CD14-positive monocyte (primary cell): Measurements from ENCODE around the gene CEP112. TPM values are rescaled to one million over a fixed set of nuclear protein-coding genes. Genes with fewer than 3 reads are reported as not detected.

Experiments used
- DNase-seq, 3 donors: peaks; one replicate each; pipeline ENCODE4 v3.0.0-alpha.2; 2011 to 2022
- H2AFZ ChIP-seq: 2 replicates; pipeline ENCODE4 v1.6.0; 2012; ENCODE audit warnings: mild to moderate bottlenecking, low read depth, low read length, inconsistent platforms; ENCODE audit not compliant: insufficient read depth, poor library complexity, severe bottlenecking
- H3K27ac ChIP-seq, 2 donors: 1 replicate in 1 of 2; 2 replicates in 1 of 2; pipeline ENCODE4 v1.5.1; 2012 to 2013; ENCODE audit warnings: low read length in 2 of 2, control low read depth in 1 of 2, inconsistent platforms in 1 of 2, low read depth in 1 of 2, mild to moderate bottlenecking in 1 of 2
- H3K27me3 ChIP-seq, 2 donors: one replicate each; pipeline versions ENCODE4 v1.6.0 to v1.6.1; 2011 to 2013; ENCODE audit warnings: low read length in 2 of 2; ENCODE audit not compliant: control insufficient read depth in 2 of 2, insufficient read depth in 2 of 2
- H3K36me3 ChIP-seq, 2 donors: replicated peaks in 1 of 2; 1 replicate in 1 of 2; 2 replicates in 1 of 2; pipeline versions ENCODE4 v1.5.1 to v1.6.1; 2012 to 2013; ENCODE audit warnings: low read length in 2 of 2, control low read depth in 1 of 2, inconsistent platforms in 1 of 2, mild to moderate bottlenecking in 1 of 2; ENCODE audit not compliant: insufficient read depth in 2 of 2, control insufficient read depth in 1 of 2
- H3K4me1 ChIP-seq, 2 donors: 1 replicate in 1 of 2; 2 replicates in 1 of 2; pipeline versions ENCODE4 v1.5.1 to v1.6.1; 2012 to 2013; ENCODE audit warnings: low read length in 2 of 2, control low read depth in 1 of 2, inconsistent platforms in 1 of 2, mild to moderate bottlenecking in 1 of 2, moderate library complexity in 1 of 2; ENCODE audit not compliant: insufficient read depth in 2 of 2, control insufficient read depth in 1 of 2
- H3K4me2 ChIP-seq: replicated peaks from 2 replicates; pipeline ENCODE3; 2012; ENCODE audit warnings: low read length, moderate library complexity, mild to moderate bottlenecking; ENCODE audit not compliant: poor library complexity, severe bottlenecking; ENCODE audit errors: extremely low read depth
- H3K4me3 ChIP-seq, 3 experiments: fragments of 200-600 bp in 1 of 3; sonication (generic) in 1 of 3; replicated peaks in 1 of 3; 1 replicate in 2 of 3; 2 replicates in 1 of 3; pipeline ENCODE4 v1.5.1; 2011 to 2013; ENCODE audit warnings: low read length in 3 of 3, mild to moderate bottlenecking in 3 of 3, control low read depth in 2 of 3, low read depth in 2 of 3, inconsistent platforms in 1 of 3, moderate library complexity in 1 of 3
- H3K79me2 ChIP-seq: 2 replicates; pipeline ENCODE4 v1.6.0; 2012; ENCODE audit warnings: mild to moderate bottlenecking, control low read depth, inconsistent platforms, low read length, moderate library complexity; ENCODE audit not compliant: insufficient read depth
- H3K9ac ChIP-seq: 2 replicates; pipeline ENCODE4 v1.6.0; 2017; ENCODE audit warnings: low read length, mild to moderate bottlenecking; ENCODE audit not compliant: insufficient read depth, poor library complexity, severe bottlenecking
- H3K9me3 ChIP-seq, 2 donors: replicated peaks in 1 of 2; 1 replicate in 1 of 2; 2 replicates in 1 of 2; pipeline versions ENCODE4 v1.5.1 to v1.6.1; 2012 to 2013; ENCODE audit warnings: low read length in 2 of 2, control low read depth in 1 of 2; ENCODE audit not compliant: control insufficient read depth in 1 of 2, insufficient read depth in 1 of 2
- H4K20me1 ChIP-seq: 2 replicates; pipeline ENCODE4 v1.6.0; 2012; ENCODE audit warnings: mild to moderate bottlenecking, low read length, control low read depth, moderate library complexity; ENCODE audit not compliant: insufficient read depth
- H3K27ac Mint-ChIP-seq, 7 donors: one replicate each; pipeline ENCODE4 v1.8.0; 2020; ENCODE audit warnings: mild to moderate bottlenecking in 7 of 7, mixed read lengths in 7 of 7, moderate library complexity in 6 of 7, inconsistent platforms in 2 of 7
- H3K27me3 Mint-ChIP-seq, 3 donors: one replicate each; pipeline ENCODE4 v1.8.0; 2021 to 2022; ENCODE audit warnings: low read depth in 3 of 3, mild to moderate bottlenecking in 3 of 3, mixed read lengths in 3 of 3, moderate library complexity in 3 of 3, inconsistent platforms in 1 of 3
- H3K36me3 Mint-ChIP-seq, 2 donors: one replicate each; pipeline ENCODE4 v1.8.0; 2020; ENCODE audit warnings: mixed read lengths in 2 of 2, inconsistent platforms in 1 of 2, mild to moderate bottlenecking in 1 of 2
- H3K4me1 Mint-ChIP-seq: one replicate; pipeline ENCODE4 v1.8.0; 2020; ENCODE audit warnings: mild to moderate bottlenecking, mixed read lengths
- H3K4me3 Mint-ChIP-seq, 2 donors: one replicate each; pipeline ENCODE4 v1.8.0; 2020; ENCODE audit warnings: mild to moderate bottlenecking in 2 of 2, mixed read lengths in 2 of 2, moderate library complexity in 1 of 2
- H3K9me3 Mint-ChIP-seq, 7 donors: one replicate each; pipeline ENCODE4 v1.8.0; 2020 to 2022; ENCODE audit warnings: mixed read lengths in 7 of 7, mild to moderate bottlenecking in 6 of 7, moderate library complexity in 6 of 7, inconsistent platforms in 2 of 7
- WGBS: methylation state at CpG from one replicate; pipeline ENCODE4 v1.1.5; 2013; ENCODE audit warnings: missing lambda C conversion rate; ENCODE audit not compliant: insufficient coverage; 5-methylcytosine and 5-hydroxymethylcytosine counted together
- intact Hi-C, 2 donors: fragments of 100-400 bp; cut with micrococcal nuclease; formaldehyde crosslinking; loops; one replicate each; pipeline versions ENCODE4 v1.15.0 to v1.15.1; 2023
- polyA plus RNA-seq, 3 donors: library from polyadenylated mRNA; depleted of rRNA in 1 of 3; unstranded in 2 of 3; stranded (reverse) in 1 of 3; fragments of 300-500 nt in 2 of 3; fragments of >200 nt in 1 of 3; fragmentation: Illumina TruSeq in 2 of 3; gene quantifications; 1 replicate in 2 of 3; 2 replicates in 1 of 3; pipeline ENCODE4 v1.2.3, GENCODE V29; 2012 to 2021
- TF ChIP-seq, protein P1 (sequence below): fragments of 200-600 bp; IDR thresholded peaks from one replicate; pipeline ENCODE4 v1.8.0; 2022; ENCODE audit warnings: antibody characterized with exemption, mild to moderate bottlenecking

Gene CEP112
- polyA plus RNA-seq, 3 donors = 0.10 TPM; not detected in 2

DNA sequence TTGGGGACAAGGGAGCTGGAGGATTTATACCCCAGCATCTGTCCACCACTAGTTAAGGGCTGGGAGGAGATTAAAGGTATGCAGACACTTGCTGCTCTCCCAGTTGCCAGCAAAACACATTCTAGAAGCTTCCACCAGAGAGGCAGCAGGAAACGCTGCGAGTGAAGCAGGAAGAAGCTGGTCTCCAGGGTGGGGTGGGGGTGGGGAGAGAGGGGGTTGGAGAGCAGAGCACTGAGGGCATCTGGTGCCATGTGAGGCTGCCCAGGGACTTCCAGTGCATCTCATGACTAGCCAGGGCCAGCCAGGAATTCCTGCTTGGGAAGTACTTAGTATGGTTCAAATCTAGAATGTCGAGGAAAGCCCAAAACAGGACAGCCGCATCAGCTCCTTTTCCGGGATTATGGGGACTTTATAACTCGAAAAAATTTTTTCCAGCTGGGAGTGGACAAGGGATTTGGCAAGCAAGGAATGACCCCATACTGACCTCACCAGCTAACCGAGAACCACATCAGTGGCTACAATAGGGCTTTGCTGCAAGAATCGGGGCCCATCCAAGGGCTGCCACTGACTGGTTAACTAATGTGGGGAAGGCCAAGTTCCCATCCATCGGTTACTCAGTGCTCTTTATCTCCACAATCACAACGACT lies 604.3 kb downstream of the CEP112 start:
- no peaks in the 10 kb centered on the region for H3K36me3 ChIP-seq
- H3K27me3 ChIP-seq = peaks cover 0 to under 1% of the 10 kb centered on the region in 2 donors
- H3K9ac ChIP-seq = no peak overlapping the region
- no peaks in the 10 kb centered on the region for H3K79me2 ChIP-seq
- no peaks in the 10 kb centered on the region for H4K20me1 ChIP-seq
- Mint-ChIP-seq H3K27me3 (peaks cover 0 to 8% (median 3%) of the 10 kb centered on the region in 3 donors), H3K9me3 (peaks cover 2 to 9% (median 4%) of the 10 kb centered on the region in 7 donors), H3K4me3 (no peak overlapping the region), H3K27ac (no peak overlapping the region), H3K36me3 (no peaks in the 10 kb centered on the region), H3K4me1 (no peaks in the 10 kb centered on the region)
- TF ChIP-seq, protein P1, sequence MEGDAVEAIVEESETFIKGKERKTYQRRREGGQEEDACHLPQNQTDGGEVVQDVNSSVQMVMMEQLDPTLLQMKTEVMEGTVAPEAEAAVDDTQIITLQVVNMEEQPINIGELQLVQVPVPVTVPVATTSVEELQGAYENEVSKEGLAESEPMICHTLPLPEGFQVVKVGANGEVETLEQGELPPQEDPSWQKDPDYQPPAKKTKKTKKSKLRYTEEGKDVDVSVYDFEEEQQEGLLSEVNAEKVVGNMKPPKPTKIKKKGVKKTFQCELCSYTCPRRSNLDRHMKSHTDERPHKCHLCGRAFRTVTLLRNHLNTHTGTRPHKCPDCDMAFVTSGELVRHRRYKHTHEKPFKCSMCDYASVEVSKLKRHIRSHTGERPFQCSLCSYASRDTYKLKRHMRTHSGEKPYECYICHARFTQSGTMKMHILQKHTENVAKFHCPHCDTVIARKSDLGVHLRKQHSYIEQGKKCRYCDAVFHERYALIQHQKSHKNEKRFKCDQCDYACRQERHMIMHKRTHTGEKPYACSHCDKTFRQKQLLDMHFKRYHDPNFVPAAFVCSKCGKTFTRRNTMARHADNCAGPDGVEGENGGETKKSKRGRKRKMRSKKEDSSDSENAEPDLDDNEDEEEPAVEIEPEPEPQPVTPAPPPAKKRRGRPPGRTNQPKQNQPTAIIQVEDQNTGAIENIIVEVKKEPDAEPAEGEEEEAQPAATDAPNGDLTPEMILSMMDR = no peak
- intact Hi-C loops = no loop called here
- H2AFZ ChIP-seq = no peak overlapping the region
- H3K4me2 ChIP-seq = no peak overlapping the region
- H3K4me3 ChIP-seq = no peak overlapping the region
- H3K9me3 ChIP-seq = peaks cover 0 to 4% of the 10 kb centered on the region in 2 donors
- DNase-seq = no peak
- H3K27ac ChIP-seq = no peak overlapping the region
- WGBS = 73% methylated on average over 5 of the region's 10 CpGs
- H3K4me1 ChIP-seq = no peaks in the 10 kb centered on the region

DNA sequence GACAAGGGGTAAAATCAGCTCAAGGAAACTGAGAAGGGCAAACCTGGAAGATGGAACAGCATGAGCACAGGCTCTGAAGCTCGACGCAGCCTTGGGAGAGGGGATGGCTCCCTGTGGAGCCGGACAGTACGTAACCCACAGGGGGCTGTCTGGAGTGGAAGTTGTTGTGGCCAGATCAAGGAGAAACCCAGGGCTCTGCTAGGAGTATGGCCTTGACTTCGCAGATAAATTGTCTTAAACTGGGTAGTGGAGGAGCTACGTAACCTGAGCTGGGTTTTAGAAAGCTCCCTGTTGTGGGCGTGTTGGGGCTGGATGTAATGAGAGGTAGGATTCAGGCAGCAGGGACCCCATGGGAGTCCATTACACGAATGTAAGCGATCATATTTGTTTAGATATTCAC lies 605.0 kb downstream of the CEP112 start:
- peaks cover 0 to 7% (median 1%) of the 10 kb centered on the region in 3 donors for H3K27me3 Mint-ChIP-seq
- H4K20me1 ChIP-seq = no peaks in the 10 kb centered on the region
- no peak overlapping the region for H3K4me3 Mint-ChIP-seq
- no peaks in the 10 kb centered on the region for H3K36me3 Mint-ChIP-seq
- intact Hi-C loops = no loop called here
- 97% methylated on average over 3 of the region's 9 CpGs for WGBS
- no peak overlapping the region for H3K27ac ChIP-seq
- H3K36me3 ChIP-seq = no peaks in the 10 kb centered on the region
- TF ChIP-seq, protein P1 = no peak
- no peak overlapping the region for H3K4me3 ChIP-seq
- peaks cover 2 to 10% (median 4%) of the 10 kb centered on the region in 7 donors for H3K9me3 Mint-ChIP-seq
- no peaks in the 10 kb centered on the region for H3K4me1 Mint-ChIP-seq
- H3K27ac Mint-ChIP-seq = no peak overlapping the region
- DNase-seq = no peak
- H2AFZ ChIP-seq = no peak overlapping the region
- H3K27me3 ChIP-seq = no peaks in the 10 kb centered on the region
- no peak overlapping the region for H3K9ac ChIP-seq
- no peaks in the 10 kb centered on the region for H3K4me1 ChIP-seq
- H3K4me2 ChIP-seq = no peak overlapping the region
- no peaks in the 10 kb centered on the region for H3K79me2 ChIP-seq
- peaks cover 0 to 8% of the 10 kb centered on the region in 2 donors for H3K9me3 ChIP-seq

Other genes starting within 250 kb of the CEP112 start
- not detected for gene APOH, start 37.3 kb upstream of the CEP112 start, polyA plus RNA-seq
- gene PRKCA, start 110.5 kb upstream of the CEP112 start, polyA plus RNA-seq = 1 to 10 TPM in 1 of 3 donors, under 1 TPM in 2; 0.22 to 7.1 (median 0.30) TPM